Stimulated activated CD8-positive, alpha-beta memory T cell treated with anti-CD3 and anti-CD28 coated beads, Interleukin-2, amount 100 ng/mL, for 1 hour (primary cell): ENCODE data around the gene ALOX12.
"Not testable (repeated sequence)": the region's sequence is repeated elsewhere in the genome, so short reads cannot be mapped to it uniquely, and the experiment has no call there.

ENCODE experiments used
- DNase-seq, 2 donors: peaks; one replicate each; pipeline ENCODE4 v3.0.0-alpha.2; 2020; ENCODE audit warnings: low read depth in 2 of 2

Gene ALOX12

GRCh38 chr17:7045492-7046126 lies 49.8 kb downstream of the ALOX12 start:
- DNase-seq, result no peak

DNA sequence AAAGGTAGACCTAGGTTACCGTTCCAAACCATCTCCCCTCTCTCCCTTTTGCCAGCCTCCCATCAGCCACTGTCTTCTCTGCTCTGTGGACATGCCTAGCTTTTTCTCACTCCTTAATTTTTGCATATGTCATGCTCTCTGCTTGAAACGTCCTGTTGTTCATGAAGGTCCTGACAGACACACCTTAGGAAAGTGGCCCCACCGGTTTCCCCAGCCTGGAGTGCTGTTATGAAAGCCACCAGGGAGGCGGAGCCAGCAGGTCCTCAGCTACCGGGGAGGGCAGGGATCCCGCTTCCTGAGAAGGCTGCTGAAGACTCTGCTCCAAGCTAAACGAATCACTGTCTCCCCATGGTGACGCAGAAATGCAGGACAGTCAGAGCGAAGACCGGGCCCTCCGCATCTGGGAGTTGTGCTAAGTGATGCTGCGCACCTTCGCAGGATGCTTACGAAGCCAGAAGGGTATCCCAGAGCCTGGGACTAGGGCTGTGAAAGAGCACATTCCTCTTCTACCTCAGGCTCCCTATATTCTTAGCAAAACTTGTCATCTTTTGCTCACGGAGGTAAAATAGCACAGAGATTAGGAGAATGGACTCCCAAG lies 50.4 kb downstream of the ALOX12 start:
- no peak for DNase-seq

GRCh38 chr17:7046725-7047397 lies 51.0 kb downstream of the ALOX12 start:
- DNase-seq, result peak in 1 of 2 donors; percentile 46

DNA sequence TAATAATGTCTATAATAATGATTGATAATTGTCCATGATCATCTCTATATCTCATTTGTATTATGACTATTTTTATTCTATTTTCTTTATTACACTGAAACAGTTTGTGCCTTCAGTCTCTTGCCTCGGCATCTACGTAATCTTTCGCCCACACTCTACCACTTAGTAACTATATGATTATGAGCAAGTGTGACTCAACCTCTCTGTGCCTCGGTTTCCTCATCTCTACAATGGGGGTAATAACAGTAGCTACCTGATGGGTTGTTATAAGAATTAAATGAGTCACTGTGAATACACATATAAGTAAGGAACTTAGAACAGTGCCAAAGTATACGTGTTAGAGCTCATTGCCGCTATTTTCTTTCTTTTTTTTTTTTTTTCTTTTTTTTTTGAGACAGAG lies 51.7 kb downstream of the ALOX12 start:
- no peak for DNase-seq

DNA sequence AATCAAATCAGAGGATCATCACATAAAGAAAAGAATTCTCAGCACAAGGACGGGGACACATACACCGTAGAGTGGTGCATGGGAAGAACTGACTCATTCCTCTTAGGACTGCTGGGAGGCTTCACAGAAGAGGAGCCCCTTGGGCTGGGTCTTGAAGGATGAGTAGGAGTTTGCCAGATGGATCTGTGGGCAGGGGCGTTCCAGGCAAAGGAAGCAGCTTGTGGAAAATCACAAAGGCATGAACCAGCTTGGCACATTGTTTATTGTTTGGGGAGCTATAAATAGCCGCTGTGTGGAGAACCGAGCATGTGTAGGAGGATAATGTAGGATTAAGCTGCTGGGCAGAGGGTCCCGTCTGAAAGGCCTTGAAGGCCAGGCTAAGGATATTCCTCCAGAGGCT lies 53.1 kb downstream of the ALOX12 start:
- DNase-seq, result no peak

DNA sequence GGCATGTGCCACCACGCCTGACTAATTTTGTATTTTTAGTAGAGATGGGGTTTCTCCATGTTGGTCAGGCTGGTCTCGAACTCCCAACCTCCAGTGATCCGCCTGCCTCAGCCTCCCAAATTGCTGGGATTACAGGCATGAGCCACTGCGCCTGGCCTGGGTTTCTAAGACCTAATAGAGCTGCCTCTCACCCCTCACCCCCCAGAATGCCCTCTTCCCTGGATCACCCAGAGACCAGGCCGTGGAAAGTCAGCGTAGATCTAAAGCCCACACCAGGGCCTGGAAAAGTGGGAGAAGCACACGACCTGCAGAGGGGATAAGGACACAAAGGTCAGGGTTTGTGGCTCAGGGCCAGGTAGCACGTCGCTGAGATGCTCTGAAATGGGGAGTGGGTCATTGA lies 54.7 kb downstream of the ALOX12 start:
- not testable (repeated sequence) for DNase-seq

DNA sequence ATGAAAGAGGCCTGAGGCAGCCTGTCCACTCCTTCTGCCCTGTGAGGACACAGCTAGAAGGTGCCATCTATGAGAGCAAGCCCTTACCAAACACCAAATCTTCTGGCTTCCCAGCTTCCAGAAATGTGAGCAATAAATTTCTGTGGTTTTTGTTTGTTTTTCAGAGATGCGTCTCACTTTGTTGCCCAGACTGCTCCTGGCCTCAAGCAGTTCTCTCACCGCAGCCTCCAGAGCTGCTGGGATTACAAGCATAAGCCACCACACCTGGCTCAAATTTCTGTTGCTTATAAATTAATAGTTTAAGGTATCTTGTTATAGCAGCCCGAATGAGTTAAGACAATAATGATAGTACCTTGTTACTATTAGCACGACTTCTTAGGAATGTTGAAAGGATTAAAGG lies 60.5 kb downstream of the ALOX12 start:
- DNase-seq, result no peak

DNA sequence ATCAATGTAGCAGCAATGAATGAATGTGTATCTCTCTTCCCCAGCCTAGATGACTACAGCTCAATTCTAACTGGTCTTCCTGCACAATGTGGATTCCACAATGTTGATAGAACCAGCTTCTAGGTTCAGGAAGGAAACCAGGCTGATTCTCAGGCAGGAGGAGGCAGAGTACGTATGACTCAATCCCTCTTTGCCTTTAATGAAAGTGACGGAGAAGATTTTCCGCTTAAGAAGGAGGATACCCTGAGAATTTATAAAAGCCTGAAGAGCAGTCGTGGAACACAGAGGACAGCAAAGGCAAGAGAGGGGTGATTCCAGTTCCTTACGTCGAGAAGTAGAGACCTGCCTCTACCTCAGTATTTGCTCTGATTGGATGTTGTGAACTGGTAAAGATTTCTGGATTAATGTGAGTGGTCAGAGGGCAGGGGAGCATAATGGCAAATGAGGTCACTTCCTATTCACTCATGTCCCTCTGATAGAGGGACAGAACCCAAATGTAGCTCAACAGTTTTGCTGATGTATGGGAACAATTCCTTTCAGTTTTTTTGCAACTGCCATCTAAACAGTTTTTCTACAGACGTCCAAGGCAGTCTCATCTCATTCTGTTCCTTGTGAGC lies 63.1 kb downstream of the ALOX12 start:
- DNase-seq, result no peak
